GM23338 (cell line): ENCODE measurements around the gene CD69.

ENCODE experiments used
- CREB1 ChIP-seq: fragments of 250-450 bp; sonication (Bioruptor Pico); IDR thresholded peaks from 2 replicates; pipeline ENCODE4 v1.5.0; 2020; ENCODE audit warnings: low read depth, mild to moderate bottlenecking, moderate library complexity
- EZH2 ChIP-seq: fragments of 200-600 bp; sonication (generic); IDR thresholded peaks from one replicate; pipeline ENCODE4 v1.8.0; 2017; ENCODE audit warnings: antibody characterized with exemption, mild to moderate bottlenecking, low read depth; ENCODE audit not compliant: unreplicated experiment
- EZH2phosphoT487 ChIP-seq: fragments of 200-600 bp; sonication (generic); IDR thresholded peaks from one replicate; pipeline ENCODE4 v1.8.1; 2018; ENCODE audit warnings: antibody characterized with exemption; ENCODE audit not compliant: unreplicated experiment
- STAT1 ChIP-seq: IDR thresholded peaks from one replicate; pipeline ENCODE4 v1.6.1; 2016; ENCODE audit warnings: antibody characterized with exemption; ENCODE audit not compliant: unreplicated experiment
- ZNF114 ChIP-seq: fragments of 250-450 bp; sonication (Bioruptor Pico); IDR thresholded peaks from 2 replicates; pipeline ENCODE4 v1.5.0; 2020; ENCODE audit warnings: mild to moderate bottlenecking, moderate library complexity
- TF ChIP-seq, protein P1 (sequence below), 2 experiments: fragments of 200-600 bp in 1 of 2; sonication (generic) in 1 of 2; conservative IDR thresholded peaks; 2 replicates each; pipeline versions ENCODE4 v1.5.1 to v1.6.1; 2016 to 2017; ENCODE audit warnings: antibody characterized with exemption in 2 of 2, low read depth in 2 of 2, mild to moderate bottlenecking in 2 of 2, moderate library complexity in 1 of 2
- TF ChIP-seq, protein P2 (sequence below): IDR thresholded peaks from one replicate; pipeline ENCODE4 v1.6.1; 2018; ENCODE audit warnings: antibody characterized with exemption; ENCODE audit not compliant: unreplicated experiment

DNA sequence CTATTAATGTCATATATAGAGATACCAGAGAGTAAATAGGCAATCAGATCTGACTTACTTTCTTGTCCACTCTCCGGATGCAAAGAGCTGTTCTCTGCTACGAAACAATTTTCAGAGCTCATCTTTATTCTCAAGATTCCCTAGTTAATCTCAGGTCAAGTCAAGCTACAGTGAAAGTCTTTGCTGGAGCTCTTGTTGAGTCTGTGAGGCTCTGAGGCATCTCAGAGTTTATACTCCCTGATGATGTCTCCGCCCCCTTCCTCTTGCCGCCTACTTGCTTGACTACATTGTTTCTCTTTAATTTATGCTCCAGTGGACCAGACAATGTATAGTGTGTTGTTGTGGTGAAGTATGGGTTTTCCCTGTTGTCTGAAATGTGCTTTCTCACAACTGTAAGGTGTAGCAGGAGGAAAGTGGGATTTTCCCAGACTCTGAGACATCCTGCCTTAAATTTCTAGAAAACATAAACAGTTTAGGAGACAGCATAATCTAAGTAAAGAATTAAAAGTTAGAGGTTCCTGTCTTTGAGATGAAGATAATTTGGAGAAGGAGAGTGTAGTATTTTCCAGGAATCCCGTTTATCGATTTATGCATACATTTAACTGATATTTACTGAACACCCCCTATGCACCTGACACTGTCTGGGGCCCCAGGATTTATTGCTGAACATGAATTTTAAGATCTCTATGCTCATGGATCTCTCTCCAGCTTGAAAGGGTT is at the start of gene CD69:
- TF ChIP-seq, protein P1, sequence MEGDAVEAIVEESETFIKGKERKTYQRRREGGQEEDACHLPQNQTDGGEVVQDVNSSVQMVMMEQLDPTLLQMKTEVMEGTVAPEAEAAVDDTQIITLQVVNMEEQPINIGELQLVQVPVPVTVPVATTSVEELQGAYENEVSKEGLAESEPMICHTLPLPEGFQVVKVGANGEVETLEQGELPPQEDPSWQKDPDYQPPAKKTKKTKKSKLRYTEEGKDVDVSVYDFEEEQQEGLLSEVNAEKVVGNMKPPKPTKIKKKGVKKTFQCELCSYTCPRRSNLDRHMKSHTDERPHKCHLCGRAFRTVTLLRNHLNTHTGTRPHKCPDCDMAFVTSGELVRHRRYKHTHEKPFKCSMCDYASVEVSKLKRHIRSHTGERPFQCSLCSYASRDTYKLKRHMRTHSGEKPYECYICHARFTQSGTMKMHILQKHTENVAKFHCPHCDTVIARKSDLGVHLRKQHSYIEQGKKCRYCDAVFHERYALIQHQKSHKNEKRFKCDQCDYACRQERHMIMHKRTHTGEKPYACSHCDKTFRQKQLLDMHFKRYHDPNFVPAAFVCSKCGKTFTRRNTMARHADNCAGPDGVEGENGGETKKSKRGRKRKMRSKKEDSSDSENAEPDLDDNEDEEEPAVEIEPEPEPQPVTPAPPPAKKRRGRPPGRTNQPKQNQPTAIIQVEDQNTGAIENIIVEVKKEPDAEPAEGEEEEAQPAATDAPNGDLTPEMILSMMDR (conservative IDR thresholded peaks at IDR 0.05; ENCODE audit: low read depth in 2 of 2), result no peak
- TF ChIP-seq EZH2, result no peak
- TF ChIP-seq, protein P2, sequence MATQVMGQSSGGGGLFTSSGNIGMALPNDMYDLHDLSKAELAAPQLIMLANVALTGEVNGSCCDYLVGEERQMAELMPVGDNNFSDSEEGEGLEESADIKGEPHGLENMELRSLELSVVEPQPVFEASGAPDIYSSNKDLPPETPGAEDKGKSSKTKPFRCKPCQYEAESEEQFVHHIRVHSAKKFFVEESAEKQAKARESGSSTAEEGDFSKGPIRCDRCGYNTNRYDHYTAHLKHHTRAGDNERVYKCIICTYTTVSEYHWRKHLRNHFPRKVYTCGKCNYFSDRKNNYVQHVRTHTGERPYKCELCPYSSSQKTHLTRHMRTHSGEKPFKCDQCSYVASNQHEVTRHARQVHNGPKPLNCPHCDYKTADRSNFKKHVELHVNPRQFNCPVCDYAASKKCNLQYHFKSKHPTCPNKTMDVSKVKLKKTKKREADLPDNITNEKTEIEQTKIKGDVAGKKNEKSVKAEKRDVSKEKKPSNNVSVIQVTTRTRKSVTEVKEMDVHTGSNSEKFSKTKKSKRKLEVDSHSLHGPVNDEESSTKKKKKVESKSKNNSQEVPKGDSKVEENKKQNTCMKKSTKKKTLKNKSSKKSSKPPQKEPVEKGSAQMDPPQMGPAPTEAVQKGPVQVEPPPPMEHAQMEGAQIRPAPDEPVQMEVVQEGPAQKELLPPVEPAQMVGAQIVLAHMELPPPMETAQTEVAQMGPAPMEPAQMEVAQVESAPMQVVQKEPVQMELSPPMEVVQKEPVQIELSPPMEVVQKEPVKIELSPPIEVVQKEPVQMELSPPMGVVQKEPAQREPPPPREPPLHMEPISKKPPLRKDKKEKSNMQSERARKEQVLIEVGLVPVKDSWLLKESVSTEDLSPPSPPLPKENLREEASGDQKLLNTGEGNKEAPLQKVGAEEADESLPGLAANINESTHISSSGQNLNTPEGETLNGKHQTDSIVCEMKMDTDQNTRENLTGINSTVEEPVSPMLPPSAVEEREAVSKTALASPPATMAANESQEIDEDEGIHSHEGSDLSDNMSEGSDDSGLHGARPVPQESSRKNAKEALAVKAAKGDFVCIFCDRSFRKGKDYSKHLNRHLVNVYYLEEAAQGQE, result no peak
- TF ChIP-seq ZNF114, result no peak
- TF ChIP-seq CREB1 (CRISPR knock-in tag), result no peak
- no peak for TF ChIP-seq EZH2phosphoT487
- no peak for TF ChIP-seq STAT1
